Stimulated activated CD4-positive, alpha-beta T cell treated with anti-CD3 and anti-CD28 coated beads, TNF-alpha, amount 100 ng/mL, for 1 hour (primary cell): Measurements from ENCODE around the gene KIF15.

Experiments used
- DNase-seq, 3 donors: peaks; one replicate each; pipeline ENCODE4 v3.0.0-alpha.2; 2020; ENCODE audit warnings: low read depth in 3 of 3, low spot score in 1 of 3

Gene KIF15

DNA sequence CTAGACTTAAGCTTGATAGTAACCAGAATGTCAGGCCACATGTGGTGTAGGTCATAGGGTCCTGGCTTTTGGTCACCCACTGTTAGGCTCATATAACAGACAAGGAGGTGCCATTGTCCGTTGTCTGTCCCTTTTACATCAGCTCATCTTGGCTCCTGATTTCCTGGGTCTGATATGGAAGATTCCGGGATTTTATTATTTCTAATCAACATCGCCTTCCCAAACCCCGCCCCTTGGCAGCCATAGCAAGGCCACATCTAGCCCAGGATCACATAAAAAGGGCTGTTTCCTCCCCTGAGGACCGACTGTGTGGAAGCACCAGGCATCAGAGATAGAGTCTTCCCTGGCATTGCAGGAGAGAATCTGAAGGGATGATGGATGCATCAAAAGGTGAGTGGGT lies 112.7 kb downstream of the KIF15 start, which contains the start of gene TGM4:
TGM4 (plus strand) TSS at position 301 of the 400 bp plus-strand sequence; CDS start at position 372, 71 bp downstream.
- no peak for DNase-seq

GRCh38 chr3:44875596-44875995 lies 114.0 kb downstream of the KIF15 start:
- DNase-seq = no peak

DNA sequence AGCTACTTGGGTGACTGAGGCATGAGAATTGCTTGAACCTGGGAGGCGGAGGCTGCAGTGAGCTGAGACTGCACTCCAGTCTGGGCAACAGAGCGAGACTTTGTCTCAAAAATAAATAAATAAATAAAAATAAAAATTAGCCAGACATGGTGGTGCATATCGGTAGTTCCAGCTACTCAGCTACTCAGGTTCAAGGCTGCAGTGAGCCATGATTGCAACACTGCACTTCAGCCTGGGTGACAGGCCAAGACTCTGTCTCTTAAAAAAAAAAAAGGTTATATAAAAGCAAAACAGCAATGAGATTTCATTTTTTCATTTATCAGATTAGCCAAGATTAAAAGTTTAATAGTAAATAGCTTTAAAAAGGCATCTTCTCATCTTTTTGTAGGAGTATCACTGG lies 115.7 kb downstream of the KIF15 start:
- DNase-seq = no peak

DNA sequence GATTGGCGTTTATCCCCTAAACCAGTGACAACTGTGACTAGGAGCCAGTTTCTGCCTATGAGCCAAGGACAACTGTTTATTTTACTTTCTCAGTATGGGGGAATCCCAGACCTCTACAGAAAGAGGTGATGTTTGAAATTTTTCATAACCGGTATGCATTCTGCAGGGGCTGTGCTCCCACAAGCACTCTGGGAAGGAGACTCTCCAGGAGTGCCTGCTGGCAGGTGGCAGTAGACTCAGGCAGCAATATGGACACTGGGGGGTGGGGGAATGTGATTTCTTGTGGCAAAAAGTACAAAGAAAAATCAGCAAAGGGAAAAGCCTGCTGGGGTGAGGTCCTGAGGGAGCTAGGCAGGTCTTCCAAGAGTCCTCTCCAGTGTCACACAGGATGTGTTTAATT lies 118.7 kb downstream of the KIF15 start:
- DNase-seq = no peak

- no peak for DNase-seq
These were observed 121.8 kb downstream of the KIF15 start for GRCh38 chr3:44883213-44883955.

DNA sequence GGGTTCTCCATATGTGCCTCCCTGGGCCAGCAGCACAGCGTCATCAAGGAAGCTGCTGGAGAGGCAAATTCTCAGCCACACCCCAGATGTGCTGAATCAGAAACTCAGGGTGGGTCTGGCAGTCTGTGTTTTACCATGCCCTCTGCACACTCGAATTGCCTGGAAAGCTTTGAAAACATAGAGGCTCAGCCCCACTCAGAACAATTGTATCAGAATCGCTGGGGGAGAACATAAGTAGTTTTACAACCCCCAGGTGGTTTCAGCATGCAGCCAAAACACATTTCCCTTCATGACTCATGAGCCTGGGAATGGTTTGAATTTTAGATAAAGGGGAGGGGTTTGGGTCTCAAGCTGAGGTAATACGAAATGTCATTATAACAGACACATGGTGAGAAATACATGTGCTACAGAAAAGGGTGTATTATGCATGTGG lies 122.4 kb downstream of the KIF15 start:
- no peak for DNase-seq

GRCh38 chr3:44885618-44886017 lies 124.0 kb downstream of the KIF15 start:
- no peak for DNase-seq

DNA sequence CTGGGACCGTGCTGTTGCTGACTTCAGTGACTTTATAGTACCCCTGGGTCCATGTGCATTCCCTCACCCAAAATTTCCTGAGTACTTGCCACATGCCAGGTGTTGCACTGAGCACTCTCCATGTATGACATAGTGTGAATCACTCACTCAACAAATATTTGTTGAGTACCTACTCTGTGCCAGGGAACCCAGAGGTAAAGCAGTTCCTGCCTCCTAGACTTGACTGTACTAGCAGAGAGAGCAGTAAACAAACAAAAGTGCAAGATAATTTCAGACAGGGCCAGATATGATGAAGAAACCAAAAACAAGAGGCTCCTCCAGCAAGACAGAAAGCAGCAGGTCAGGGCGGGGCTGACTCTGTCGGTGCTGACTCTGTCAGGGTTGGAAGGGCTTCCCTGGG lies 125.0 kb downstream of the KIF15 start:
- no peak for DNase-seq

DNA sequence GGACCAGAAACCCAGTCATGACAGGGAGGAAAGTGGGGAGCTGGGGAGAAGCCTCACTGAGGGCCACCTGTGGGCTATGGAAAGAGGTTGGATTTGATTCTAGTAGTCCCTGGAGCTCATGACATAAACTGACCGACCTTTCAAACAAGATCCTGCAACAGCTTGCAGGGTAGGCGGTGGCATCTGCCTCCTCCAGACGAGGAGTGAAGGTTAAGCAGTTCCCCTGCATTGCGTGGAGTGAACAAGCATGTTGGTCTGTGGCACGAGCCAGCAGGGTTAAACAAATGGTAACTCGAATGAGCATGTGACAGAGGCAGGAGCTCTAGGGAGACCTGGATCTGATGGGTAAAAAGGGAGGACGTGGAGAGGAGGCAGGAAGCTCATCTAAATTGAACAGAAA lies 125.5 kb downstream of the KIF15 start:
- DNase-seq = no peak

DNA sequence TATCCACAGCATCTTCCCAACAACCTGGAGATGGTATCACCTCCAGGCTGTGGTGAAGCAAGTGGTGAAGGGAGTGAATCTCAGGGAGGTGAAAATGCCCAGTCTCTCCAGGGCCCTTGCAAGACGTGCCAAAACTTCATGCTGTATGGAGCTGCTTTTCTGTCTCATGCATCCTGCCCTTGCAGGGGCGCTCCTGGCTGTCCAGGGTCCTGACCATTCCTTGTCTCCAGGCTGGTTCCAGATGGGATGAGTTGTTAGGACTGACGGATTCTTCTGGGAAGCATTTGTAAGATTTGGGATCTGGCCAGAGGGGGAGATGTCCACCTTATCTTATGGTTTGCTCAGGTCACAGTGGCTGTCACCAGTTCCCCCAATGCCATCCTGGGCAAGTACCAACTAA lies 128.7 kb downstream of the KIF15 start:
- no peak for DNase-seq

DNA sequence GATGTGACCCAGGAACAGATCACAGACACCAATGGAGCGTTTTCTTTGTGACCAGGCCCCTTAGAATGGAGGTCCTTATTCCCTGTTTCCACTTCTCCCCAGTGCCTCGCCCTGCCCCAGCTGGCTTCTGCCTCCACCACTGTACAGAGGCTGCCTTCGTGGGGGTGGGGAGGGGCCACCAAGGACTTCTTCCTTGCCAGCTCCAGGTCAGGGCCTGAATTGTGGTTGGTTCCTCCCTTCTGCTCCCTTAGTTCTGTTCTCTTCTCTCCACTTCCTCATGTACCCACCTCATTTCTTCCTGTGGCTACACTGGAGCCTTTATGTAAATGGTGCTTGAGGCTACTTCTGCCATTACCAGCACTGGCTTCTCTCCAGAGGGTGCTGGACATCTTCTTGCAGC lies 129.3 kb downstream of the KIF15 start:
- no peak for DNase-seq

DNA sequence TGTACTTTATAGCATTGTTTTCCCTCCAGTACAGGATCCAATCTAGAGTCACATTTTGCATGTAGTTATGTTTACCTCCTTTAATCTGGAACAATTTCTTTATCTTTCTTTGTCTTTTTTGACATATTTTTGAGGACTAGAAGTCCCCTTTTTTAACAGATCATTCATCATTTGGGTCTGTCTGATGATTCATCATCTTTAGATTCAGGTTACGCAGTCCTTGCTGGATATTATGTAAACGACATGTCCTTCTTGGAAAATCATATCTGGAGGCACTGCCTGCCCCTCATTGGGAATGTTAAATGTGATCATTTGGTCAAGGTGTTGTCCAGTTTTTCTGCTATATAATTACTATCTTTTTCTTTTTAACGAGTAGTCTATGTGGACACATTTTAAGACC lies 131.1 kb downstream of the KIF15 start:
- DNase-seq = no peak

DNA sequence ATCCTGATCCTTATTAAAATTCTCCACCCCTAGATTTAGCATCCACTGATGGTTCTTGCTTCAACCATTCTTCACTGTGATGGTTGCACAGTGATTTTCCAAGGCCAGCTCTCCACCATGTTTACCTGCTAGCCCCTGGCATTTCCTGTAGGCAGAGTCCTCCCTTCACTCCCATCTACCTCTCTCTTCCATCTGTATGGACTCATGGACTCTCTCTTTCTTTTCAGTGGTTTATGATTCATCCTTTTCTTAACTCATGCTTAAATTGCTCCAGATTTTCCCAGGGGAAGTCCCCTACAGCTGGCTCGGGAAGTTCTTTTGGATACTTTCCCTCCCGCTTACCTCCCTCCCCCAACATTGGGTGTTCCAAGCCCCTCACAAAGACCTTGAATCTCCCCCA lies 131.5 kb downstream of the KIF15 start:
- DNase-seq = no peak

GRCh38 chr3:44894485-44894884 lies 132.9 kb downstream of the KIF15 start:
- no peak for DNase-seq

DNA sequence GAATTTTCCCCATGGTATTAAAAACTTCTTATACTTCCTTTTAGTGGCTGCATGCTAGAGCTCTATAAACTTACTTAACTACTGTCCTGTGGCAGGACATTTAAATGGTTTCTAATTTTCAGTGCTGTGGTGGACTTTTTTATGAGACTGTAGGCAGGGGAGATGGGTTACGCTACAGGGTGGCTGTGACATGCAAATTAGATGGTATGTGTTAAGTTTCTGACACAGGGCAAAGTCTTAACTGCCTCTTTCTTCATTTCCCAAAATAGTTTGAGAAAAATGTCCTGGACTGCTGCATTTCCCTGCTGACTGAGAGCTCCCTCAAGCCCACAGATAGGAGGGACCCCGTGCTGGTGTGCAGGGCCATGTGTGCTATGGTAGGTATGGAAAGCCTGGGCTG lies 134.8 kb downstream of the KIF15 start:
- DNase-seq = no peak

DNA sequence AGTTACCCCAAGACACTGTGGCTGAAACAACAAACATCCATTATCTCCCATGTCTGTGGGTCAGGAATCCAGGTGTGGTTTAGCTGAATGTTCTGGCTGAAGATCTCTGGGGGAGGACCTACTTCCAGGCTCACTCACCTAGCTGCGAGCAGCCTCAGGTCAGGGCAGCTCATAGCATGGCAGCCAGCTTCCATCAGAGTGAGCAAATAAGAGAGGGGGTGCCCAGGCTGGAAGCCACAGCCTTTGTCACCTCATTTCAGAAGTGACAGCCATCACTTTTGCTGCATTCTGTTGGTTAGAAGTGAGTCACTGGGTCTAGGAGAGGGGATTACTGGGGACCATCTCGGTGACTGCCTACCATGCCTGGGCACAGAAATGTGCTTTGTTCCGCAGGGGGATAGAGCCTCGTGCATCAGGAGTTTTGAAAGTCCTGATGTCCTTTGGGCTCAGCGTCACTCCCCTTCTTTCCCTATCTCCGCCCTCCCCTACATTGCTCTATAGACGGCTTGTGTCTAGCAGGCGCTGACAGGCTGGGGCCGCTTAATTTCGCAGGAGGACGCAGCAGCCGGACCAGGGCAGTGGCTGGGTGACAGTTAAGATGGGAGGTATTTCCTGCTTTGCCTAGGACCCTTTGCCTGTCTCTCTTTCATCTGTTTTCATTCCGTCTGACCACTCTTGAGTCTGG lies 138.2 kb downstream of the KIF15 start:
- no peak for DNase-seq

- DNase-seq = no peak
These were observed 141.0 kb downstream of the KIF15 start for GRCh38 chr3:44902628-44903027.
